Smooth muscle cell (in vitro differentiated cells): ENCODE data around the gene LSAMP. TPM values are rescaled to one million over a fixed set of nuclear protein-coding genes. Genes with fewer than 3 reads are reported as not detected.

Experiments
- DNase-seq: peaks from one replicate; lab custom pipeline; 2025; ENCODE audit not compliant: unreplicated experiment; lab: John Stamatoyannopoulos, UW
- H2AFZ ChIP-seq: fragments of 200-600 bp; sonication (generic); 2 replicates; pipeline ENCODE4 v1.6.0; 2016; ENCODE audit warnings: antibody characterized with exemption, low read depth, mild to moderate bottlenecking
- H3F3A ChIP-seq: fragments of 200-600 bp; sonication (generic); 2 replicates; pipeline ENCODE4 v1.6.0; 2017; ENCODE audit warnings: antibody characterized with exemption, low read depth
- H3K27ac ChIP-seq: fragments of 200-600 bp; sonication (generic); 2 replicates; pipeline ENCODE4 v1.5.1; 2016; ENCODE audit warnings: low read depth, mild to moderate bottlenecking
- H3K27me3 ChIP-seq: fragments of 200-600 bp; sonication (generic); 2 replicates; pipeline ENCODE4 v1.6.1; 2016; ENCODE audit warnings: low read depth, mild to moderate bottlenecking
- H3K36me3 ChIP-seq: fragments of 200-600 bp; sonication (generic); 2 replicates; pipeline ENCODE4 v1.5.1; 2016; ENCODE audit warnings: low read depth
- H3K4me1 ChIP-seq: fragments of 200-600 bp; sonication (generic); 2 replicates; pipeline ENCODE4 v1.5.1; 2016; ENCODE audit warnings: low read depth
- H3K4me2 ChIP-seq: fragments of 200-600 bp; sonication (generic); 2 replicates; pipeline ENCODE4 v1.6.0; 2016; ENCODE audit warnings: mild to moderate bottlenecking
- H3K4me3 ChIP-seq: fragments of 200-600 bp; sonication (generic); 2 replicates; pipeline ENCODE4 v1.5.1; 2016; ENCODE audit warnings: mild to moderate bottlenecking
- H3K79me2 ChIP-seq: fragments of 200-600 bp; sonication (generic); 2 replicates; pipeline ENCODE4 v1.6.0; 2016; ENCODE audit warnings: low read depth, mild to moderate bottlenecking
- H3K9ac ChIP-seq: fragments of 200-600 bp; sonication (generic); 2 replicates; pipeline ENCODE4 v1.6.0; 2016; ENCODE audit warnings: low read depth
- H3K9me3 ChIP-seq: fragments of 200-600 bp; sonication (generic); replicated peaks from 2 replicates; pipeline ENCODE4 v1.5.1; 2016; ENCODE audit warnings: low read depth
- H4K20me1 ChIP-seq: fragments of 200-600 bp; sonication (generic); 2 replicates; pipeline ENCODE4 v1.6.0; 2016; ENCODE audit warnings: low read depth
- CTCF ChIP-seq: fragments of 200-600 bp; sonication (generic); IDR thresholded peaks from 2 replicates; pipeline ENCODE4 v1.5.1; 2017; ENCODE audit warnings: borderline replicate concordance, mild to moderate bottlenecking, antibody characterized with exemption; ENCODE audit not compliant: insufficient read depth, poor library complexity, severe bottlenecking
- WGBS: methylation state at CpG from one replicate; pipeline ENCODE4 v1.1.7; 2016; ENCODE audit warnings: low lambda C conversion rate; 5-methylcytosine and 5-hydroxymethylcytosine counted together
- polyA plus RNA-seq: library from polyadenylated mRNA; unstranded; fragments of >200 nt; fragmentation: Nextera tagmentation; extraction: Ambion mirVana; gene quantifications from 2 replicates; pipeline ENCODE4 v1.2.1, GENCODE V29; 2016
- total RNA-seq: library from RNA; depleted of rRNA; stranded (reverse); fragments of >200 nt; gene quantifications from 2 replicates; pipeline ENCODE4 v1.2.3, GENCODE V29; 2014

Gene LSAMP
- total and polyA plus RNA-seq, 2 experiments from 2014 or later = 11.2 to 13.6 TPM

- DNase-seq = no peak
- Histone ChIP-seq H3K36me3 (no peaks in the 10 kb centered on the region), H3K4me2 (peak overlapping the region; percentile 25), H3K4me3 (no peak overlapping the region), H3K9ac (no peak overlapping the region), H3K79me2 (no peaks in the 10 kb centered on the region), H3F3A (no peaks in the 10 kb centered on the region), H3K9me3 (peaks cover 8% of the 10 kb centered on the region), H3K4me1 (peaks cover 8% of the 10 kb centered on the region), H3K27me3 (no peaks in the 10 kb centered on the region), H3K27ac (peak overlapping the region; percentile 22), H4K20me1 (no peaks in the 10 kb centered on the region), H2AFZ (no peak overlapping the region)
- no peak for TF ChIP-seq CTCF
- 57% methylated on average over 7 of the region's 7 CpGs for WGBS
Observed at GRCh38 chr3:116148881-116149851, 296.1 kb downstream of the LSAMP start.

GRCh38 chr3:116145613-116146012, 299.7 kb downstream of the LSAMP start:
- Histone ChIP-seq H3K36me3 (no peaks in the 10 kb centered on the region), H3K79me2 (no peaks in the 10 kb centered on the region), H3F3A (no peaks in the 10 kb centered on the region), H2AFZ (no peak overlapping the region), H3K27ac (no peak overlapping the region), H3K9ac (no peak overlapping the region), H3K4me3 (no peak overlapping the region), H3K4me2 (no peak overlapping the region), H4K20me1 (no peaks in the 10 kb centered on the region), H3K4me1 (peaks cover 8% of the 10 kb centered on the region), H3K9me3 (peaks cover 8% of the 10 kb centered on the region), H3K27me3 (no peaks in the 10 kb centered on the region)
- no peak for TF ChIP-seq CTCF
- 98% methylated on average over 1 of the region's 1 CpG for WGBS
- no peak for DNase-seq

GRCh38 chr3:116141724-116142123, 303.6 kb downstream of the LSAMP start:
- 89% methylated on average over 4 of the region's 4 CpGs for WGBS
- Histone ChIP-seq H3K4me1 (no peaks in the 10 kb centered on the region), H3K4me2 (no peak overlapping the region), H4K20me1 (no peaks in the 10 kb centered on the region), H3K36me3 (no peaks in the 10 kb centered on the region), H3K27me3 (no peaks in the 10 kb centered on the region), H3K9ac (no peak overlapping the region), H2AFZ (no peak overlapping the region), H3K27ac (no peak overlapping the region), H3F3A (no peaks in the 10 kb centered on the region), H3K4me3 (no peak overlapping the region), H3K79me2 (no peaks in the 10 kb centered on the region), H3K9me3 (peaks cover 8% of the 10 kb centered on the region)
- no peak for TF ChIP-seq CTCF
- no peak for DNase-seq
